Lung microvascular endothelial cell (primary cell): ENCODE results near the gene CAPG. TPM values are rescaled to one million over a fixed set of nuclear protein-coding genes. Genes with fewer than 3 reads are reported as not detected.
A peak's percentile ranks its signal among the peaks of the same experiment; 100 is the strongest.
"Not testable (repeated sequence)": the region's sequence is repeated elsewhere in the genome, so short reads cannot be mapped to it uniquely, and the experiment has no call there.

Source experiments
- DNase-seq, 2 donors: peaks; one replicate each; pipeline versions ENCODE4 v3.0.0 to v3.0.0-alpha.2; 2010; ENCODE audit warnings: low read depth in 2 of 2
- total RNA-seq: library from RNA; depleted of rRNA; stranded (reverse); fragments of >200 nt; gene quantifications from 2 replicates; pipeline ENCODE4 v1.2.1, GENCODE V29; 2014

CAPG gene
- total RNA-seq, 1 donor from 2014 or later = 23.4 TPM

DNA sequence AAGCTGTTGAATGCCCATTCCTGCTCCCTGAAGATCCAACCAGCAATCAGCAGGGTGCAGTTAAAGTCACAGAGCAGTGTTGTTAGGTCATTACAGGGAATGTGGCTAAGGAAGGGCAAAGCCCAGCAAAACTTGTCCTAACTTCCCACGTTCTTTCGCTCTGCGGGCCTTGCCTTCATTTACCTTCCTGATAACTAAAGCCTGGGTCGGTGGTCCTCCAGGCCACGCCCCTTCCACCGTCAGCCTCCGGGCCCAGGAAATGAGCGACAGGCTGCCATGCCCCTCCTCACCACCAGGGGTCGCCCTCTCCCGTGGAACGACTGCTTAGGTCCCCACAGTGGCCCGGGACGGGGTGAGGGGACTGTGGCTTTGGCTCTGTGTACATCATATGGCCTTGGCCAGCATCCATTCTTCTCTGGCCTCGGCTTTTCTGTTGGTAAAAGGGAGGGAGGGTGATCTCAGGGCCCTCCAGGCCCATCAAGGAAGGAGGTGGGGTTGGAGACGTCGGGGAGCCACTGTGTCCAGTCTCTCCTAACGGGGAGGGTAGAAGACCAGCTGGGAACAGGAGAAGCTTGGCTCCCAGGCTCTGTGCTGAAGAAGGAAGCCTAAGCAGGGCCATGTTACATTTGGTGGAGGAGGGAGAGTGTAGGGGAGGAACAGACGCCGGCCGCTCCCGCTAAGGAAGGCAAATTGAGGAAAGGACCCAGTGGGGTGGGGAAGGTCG, 10.5 kb upstream of the CAPG start:
- peak; percentile 69 to 84 for DNase-seq

DNA sequence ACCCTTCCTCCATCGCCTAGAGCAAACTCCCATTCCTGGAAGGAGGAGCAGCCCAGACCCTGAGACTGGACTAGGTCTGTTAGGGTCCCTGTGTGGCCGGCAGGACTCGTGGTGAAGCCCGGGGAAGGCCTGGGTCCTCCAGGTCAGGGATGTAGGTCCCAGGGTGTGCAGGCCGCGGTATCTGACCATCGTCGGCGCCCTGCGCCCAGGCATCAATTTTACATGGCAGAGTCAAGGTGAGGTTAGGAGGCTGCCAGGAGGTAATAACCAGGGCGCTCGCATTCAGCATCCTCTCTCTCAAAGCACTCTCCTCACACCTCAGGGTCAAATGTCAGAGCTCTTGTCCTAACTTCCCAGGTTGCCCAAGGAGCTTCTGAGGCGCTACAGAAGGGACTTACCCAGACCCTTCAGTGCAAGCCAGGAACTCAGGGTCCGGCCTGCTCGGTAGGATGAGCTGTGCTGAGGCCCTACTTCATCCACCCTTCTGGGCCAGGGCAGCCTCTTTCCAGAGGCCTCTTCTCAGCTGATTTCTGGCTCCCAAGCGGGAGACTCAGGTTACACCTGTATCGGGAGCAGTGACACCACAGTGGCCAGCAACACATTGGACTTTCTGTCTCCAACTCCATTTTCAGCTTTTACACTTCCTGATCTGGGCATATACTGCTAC, 9.0 kb upstream of the CAPG start:
- DNase-seq = no peak

DNA sequence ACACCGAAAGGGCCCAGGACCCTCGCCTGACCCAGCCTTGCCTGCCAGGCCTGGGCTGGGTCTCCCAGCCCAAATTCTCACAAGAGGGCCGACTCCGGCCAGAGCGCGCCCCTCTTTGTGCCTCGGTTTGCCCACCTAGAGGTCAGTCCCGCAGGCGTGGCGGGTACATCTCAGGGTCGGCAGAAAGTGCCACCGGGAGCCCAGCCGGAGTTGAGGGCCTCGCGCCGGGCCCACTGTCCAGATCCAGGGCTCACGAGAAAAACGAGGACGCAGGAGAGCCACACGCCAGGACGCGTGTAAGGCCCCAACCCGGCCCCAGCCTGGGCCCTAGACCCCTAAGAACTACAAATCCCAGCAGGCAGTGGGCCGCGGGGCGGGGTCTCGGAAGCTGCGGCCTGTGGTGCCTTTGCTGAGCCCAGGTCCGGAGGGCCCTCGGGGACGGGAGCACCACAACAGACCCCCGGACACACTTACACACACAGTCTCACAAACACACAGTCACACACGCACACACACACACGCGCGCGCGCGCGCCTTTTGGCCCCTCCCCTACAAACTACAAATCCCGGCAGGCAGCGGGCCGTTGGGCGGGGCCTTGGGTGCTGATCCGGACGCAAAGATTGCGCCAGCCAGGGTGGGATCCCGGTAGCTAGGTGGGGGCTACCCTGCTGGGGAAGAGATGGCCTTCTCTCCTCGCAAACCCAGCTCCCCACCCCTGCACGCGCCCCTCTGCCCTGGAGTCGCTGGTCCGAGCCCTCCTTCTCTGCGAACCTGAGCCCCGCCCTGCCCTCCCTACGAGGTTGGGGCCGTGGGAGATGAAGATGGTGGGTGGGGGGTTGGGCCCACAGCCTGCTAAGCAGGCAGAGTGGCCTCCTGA, 8.2 kb upstream of the CAPG start, which contains the start of gene SH2D6:
Gene SH2D6 (plus strand): TSS at position 583 of the 877 bp plus-strand sequence. CDS start 10,752 bp downstream, outside the sequence.
- peak; percentile 80 to 86 for DNase-seq

DNA sequence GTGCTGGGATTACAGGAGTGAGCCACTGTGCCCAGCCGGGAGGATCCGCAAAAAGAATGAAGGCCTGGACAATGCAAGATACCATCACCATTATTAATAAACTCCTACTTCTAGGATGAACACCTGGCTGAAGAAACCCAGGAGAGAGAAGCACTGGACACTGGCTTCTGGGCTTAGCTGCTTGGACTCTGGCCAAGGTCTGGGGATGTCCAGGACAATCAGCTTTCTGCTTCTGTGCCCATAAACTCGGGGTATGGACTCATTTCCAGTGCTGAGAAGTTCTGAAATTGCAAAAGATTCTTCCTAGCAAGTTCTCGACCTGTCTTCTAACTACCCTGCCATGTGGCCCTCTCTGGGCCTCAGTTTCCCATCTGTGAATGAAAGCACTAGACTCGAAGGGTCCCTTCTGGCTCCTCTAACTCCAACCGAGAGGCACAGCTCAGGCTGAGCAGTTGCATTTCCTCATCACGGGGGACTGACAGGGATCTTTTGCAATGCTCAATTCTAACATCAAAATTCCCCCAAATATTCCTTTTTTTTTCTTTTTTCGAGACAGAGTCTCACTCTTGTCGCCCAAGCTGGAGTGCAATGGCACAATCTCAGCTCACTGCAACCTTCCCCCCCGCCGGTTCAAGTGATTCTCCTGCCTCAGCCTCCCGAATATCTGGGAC, 5.9 kb upstream of the CAPG start:
- no peak for DNase-seq

DNA sequence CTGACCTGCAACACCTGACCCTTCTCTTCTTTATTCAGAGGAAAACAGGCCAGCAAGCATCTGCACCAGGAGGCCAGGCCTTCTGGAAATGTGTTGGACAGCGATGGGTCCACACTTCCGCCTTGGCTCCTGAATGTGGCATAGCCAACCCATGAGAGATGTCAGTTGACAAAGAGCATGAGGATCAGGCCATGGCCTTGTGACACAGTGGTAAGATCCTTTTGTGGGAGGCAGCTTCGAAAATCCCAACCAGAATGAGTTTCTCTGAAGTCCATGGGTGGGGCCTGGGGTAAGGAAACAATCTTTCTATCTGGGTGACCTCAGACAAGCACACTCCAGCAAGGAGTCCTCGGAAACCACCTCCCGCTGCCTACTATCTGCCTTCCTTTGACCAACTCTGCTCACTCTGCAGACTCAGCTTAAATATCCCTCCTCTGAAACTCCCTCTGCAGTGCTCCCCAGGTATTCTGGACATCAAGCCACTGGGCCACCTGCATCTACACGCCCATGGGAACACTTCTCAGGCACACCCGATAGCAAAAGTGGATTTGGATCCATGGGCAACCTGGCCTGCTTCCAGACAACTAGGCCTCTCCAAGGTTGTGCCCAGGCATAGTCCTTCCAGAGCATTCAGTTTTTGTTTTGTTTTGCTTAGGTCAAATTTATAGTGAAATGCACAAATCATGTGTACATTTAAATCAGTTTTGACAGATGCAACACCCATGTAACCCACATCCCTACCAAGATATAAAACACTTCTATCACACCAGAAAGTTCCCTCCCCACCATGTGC, 4.8 kb upstream of the CAPG start:
- no peak for DNase-seq

DNA sequence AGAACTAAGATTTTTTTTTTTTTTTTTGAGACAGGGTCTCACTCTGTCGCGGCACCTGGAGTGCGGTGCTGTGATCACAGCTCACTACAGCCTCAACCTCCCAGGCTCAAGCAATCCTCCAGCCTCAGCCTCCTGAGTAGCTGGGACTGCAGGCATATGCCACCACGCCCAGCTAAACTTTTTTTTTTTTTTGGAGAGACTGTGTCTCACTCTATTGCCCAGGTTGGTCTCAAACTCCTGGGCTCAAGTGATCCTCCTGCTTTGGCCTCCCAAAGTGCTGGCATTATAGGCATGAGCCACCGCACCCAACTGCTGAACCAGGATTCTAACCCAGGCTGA, 4.2 kb upstream of the CAPG start:
- not testable (repeated sequence) for DNase-seq

DNA sequence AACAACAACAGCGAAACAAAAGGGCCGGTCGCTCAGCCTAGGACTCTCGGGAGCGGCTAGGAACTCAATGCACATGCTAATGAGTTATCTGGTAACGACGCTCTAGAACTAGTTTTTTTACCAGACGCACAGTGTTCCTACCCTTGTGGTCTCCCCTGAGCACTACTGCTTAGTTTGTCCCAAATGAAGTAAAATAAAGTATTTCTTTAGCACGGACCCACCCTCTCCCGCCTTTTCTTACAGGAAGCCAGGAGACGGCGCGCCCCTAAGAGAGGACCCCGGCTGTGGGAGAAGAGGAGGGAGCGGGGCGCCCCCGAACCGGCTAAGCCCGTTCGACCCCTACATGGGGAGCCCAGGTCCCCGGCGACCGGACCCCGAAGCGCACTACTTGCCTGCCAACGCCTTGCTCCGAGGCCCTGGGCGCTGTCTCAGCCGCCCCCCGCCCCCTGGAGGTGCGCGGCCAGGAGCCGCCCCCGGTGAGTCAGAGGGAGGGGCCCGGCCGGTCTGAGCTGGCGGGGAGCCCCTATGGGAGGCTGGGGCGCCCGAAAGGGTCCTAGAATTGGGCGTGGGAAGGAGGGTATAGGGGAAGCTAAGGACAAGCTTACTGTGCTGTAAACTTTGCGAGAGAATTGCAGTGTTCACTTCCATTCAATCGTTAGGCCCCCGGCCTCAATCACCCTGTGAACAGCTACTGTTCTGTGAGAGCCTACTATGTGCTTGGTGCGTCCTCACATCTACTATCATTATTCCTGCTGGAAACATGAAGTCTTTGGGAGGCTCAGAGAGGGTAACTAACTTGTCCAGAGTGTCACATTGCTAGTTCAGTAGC, 3.6 kb upstream of the CAPG start:
- peak; percentile 40 for DNase-seq

DNA sequence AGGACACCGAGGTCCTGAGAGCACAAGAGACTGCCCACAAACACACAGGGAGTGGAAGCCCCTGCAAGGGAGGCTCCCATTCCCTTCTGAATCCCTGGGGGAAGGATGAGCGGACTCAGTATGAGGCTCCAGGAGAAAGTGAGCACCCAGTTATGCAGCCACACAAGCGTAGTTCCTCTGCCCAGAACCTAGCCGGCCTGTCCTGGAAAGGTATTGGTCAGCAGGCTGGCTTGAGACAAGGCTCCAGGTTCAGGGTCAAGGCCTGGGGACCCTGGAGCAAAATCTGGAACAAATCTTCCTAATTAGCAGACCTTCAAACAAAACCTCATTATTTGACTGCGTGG, 1.2 kb upstream of the CAPG start:
- no peak for DNase-seq

DNA sequence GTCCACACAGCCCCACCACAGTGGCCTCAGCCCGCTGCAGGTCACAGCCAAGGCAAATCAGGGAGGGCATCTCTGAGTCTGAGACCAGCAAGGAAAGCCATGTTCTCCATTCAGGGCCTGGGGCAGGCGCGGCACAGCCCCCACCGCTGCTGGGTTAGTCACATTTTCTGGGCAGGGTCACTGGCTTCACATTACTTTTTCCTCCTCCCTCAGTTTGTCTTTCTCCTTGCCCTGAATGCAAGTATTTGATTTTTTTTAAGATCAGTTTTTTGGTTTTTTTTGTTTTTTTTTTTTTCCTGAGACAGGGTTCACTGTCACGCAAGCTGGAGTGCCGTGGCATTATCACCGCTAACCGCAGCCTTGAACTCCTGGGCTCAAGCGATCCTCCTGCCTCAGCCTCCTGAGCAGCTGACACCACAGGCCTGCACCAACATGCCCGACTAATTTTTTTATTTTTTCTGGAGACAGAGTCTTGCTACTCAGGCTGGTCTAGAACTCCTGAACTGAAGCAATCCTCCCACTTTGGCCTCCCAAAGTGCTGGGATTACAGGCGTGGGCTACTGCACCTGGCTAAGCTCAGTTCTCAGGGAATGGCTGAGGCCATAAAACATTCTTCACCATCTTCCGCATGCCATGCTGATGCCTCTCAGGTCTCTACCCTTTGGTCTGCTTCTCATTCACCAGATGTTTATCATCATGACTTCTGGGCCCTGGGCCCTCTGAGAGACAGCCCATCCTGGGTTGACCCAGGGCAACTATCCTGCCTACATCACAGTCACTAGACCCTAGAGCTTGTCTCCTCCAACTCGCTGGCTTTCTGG, 628 bp upstream of the CAPG start:
- DNase-seq = no peak

DNA sequence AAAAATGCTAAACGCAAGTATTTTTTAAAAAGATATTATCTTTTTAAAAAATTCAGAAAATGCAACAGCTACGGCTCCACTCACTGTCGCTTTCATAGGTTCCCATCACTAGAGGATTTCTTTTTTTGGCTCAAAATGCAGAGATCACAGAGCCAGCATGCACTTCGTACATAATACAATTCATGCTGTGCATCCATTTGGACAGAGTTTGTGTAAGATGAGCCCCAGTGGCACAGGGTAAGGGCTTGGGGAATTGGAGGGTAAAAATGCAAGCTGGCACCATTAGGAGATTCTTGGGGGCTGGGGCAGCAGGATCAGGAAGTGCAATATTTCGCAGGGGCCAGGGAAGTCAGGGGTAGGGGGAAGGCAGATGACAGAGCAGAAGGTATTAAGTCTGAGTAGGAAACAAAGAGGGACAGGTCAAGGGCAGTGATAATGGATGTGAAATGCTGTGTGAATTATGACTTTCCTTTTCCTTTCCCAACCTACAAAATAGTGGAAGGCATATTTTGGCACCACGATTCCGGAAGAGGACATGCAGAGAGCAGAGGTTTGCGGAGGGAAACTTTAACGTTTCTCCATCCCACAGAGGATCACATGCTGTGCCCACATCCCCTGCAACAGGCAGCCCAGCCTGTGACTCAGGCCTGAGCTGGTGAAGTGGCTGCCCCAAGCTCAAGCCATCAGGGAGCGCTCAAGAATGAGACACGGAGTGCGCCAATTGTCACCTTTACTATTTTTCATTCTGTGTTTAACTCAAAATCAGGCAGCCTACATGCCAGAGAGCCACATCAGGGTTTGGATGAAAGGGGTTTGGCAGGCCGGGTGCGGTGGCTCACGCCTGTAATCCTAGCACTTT, 4.7 kb downstream of the CAPG start:
- peak; percentile 38 to 89 for DNase-seq

DNA sequence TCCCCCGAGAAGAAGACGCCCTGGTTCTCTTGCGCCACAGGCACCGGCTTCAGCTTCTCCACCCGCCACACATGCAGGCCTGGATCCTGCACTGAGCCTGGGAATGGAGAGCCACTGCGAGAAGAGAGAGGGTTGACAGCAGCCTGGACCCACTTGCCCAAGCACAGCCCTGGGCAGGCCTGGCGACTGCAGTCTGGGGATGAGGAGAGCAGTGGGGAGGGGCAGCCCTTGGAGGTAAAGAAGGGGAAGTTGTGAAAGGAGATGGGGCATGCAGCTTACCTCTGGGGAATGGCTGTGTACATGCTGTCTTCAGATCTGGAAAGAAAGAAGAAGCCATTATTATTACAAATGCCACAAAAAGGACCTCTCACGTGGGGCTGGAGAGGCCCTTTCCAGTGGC, 8.3 kb downstream of the CAPG start:
- DNase-seq = no peak

DNA sequence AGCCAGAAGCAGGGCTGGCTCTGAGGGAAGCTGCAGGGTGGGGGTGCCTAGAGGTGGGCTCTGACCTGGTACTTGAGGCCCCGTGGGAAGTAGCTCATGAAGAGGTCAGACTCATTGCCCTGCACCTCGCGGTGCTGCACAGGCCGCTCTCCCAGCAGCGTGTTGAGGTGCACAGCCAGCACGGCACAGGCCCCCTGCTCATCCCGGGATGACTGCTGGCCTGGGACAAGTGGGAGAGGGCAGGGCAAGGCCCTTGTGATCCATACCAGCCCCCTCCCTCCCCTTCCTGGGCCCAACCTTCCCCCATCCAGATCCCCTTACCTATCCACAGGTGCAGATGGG, 8.7 kb downstream of the CAPG start:
- DNase-seq = no peak

DNA sequence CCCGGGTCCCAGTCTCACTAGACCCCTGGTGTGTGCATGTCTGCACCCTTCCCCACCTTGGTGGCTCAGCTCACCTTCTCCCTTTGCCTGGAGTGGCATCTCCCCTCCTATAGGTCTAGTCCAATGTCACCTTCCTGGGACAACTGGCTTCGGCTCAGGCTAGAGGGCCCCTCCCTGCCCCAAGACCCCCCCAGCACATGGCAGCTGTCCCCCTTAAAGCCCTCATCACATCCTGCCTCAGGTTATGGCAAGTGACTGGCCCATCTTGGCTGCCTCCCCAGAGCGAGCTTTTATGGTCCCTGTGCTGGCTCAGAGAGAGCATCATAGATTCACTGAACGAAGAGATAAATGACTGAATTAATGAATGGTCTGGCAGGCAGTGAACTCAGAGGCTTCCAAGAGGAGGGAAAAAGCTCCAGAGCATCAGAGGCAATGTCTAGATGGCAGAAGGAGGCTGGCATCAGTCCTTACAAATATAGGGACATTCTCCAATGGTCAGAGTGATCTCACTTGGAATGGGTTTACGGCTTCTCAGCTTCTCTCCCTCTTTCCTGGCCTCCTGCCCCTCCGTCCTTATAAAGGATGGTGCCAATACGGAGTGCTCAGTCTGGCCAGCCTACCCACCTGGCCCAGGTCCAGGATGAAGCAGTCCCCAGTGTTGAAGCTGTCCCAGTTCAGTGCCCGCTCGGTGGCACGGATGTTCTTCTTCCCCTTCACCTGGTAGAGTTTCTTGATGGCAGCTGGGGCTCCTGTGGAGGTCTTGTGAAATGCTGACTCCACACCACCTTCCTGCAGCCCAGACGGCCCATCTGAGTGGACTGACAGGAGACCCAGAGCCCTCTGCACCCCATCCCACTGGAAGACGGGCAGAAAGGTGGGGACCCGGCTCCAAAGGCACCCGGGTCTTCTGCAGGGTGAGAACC, 9.4 kb downstream of the CAPG start:
- DNase-seq = no peak

DNA sequence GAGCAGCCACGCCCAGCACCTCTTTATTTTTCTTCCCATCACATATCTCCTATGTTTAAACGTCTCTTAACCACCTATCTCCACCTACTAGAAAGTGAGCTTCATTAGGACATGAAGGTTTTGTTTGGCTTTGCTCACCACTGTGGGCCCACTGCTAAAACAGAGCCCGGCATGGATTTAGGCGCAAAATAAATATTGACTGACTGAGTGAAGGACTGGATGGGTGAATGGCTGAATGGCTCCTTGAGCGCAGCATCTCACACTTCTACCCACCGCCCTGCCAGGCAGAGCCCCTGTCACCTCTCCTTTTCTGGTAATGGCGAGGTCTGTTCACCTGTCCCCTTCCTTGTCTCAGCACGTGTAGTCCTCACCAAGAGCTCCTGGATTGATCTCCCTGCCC, 10.1 kb downstream of the CAPG start:
- DNase-seq = no peak

DNA sequence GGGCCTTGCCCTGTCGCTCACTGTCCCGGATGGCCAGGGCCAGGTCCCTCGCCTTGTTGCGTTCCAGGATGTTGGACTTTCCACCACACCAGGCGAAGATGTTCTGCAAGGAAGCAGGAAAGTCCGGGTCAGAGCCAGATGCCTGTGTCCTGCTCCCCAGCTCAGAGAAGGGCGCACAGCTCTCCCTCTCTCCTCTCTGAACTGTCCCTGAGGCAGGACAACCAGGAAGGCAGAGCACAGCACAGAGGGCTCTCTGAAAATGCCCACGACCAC, 11.0 kb downstream of the CAPG start:
- DNase-seq = no peak

DNA sequence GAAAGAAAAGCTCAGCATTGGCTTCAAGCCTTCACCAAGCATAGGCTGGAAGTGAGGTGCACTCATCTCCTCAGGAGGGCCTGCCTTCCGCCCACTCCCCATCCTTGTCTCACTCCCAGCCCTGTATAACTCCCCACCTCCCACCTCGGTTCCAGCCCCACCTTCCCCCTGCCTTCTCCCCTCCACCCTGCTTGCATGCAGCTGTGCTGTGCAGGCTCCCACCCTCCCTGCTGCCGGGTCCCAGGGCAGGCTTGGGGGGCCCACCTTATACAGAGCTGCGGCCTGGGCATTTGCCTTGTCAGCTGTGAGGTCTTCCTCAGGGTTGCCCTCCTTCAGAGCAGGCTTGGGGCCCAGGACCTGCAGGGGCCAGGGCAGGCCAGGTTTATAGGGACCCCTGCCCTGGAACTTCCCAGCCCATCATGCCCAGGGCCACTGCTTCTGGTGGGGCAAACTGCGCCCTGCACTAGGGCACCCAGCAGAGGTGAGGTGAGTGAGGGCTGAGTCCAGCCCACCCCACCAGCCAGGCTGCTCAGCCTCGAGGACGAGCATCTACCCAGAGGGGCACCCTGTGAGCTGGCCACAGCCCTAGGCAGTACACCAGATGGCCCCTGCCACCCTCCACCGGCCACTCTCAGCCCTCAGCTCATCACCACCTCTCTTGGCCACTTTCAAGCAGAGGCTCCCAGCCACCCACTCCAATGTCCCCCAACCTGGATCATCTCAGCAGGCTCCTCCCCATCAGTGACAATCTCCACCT, 11.6 kb downstream of the CAPG start:
- DNase-seq = no peak

DNA sequence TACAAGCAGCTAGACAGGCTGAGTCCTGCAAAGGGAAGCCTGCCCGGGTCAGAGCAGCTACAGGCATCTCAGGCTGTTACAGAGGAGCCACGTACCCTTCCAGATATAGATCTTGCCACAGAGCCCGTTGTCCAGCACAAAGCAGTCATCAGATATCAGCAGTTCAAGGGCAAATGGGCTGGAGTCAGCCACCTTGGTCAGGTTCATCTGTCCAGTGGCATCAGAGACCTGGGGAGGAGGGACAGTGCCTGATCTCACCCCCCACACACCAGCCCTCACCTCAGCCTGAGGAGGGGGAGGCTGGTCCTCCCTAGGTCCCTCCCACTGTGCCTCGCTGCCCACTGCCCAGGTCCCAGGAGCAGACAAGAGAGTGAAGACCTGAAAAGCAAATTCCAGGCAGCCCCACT, 12.2 kb downstream of the CAPG start:
- DNase-seq = no peak
